Upper lobe of left lung (tissue), 6 donors: Measurements from ENCODE around the gene FHIT. TPM values are rescaled to one million over a fixed set of nuclear protein-coding genes. Genes with fewer than 3 reads are reported as not detected.

Source experiments
- ATAC-seq, 2 donors: fragments of 200-7000 bp; cut with Tn5 transposase; one replicate each; pipeline ENCODE4 v1.9.1; 2022; ENCODE audit warnings: mild to moderate bottlenecking in 2 of 2, moderate library complexity in 2 of 2; ENCODE audit not compliant: low FRiP score in 2 of 2
- DNase-seq, 2 donors: peaks; one replicate each; pipeline ENCODE4 v3.0.0-alpha.2; 2019 to 2020
- H3K27ac ChIP-seq, 4 donors: fragments of 200-600 bp; sonication (generic); one replicate each; pipeline ENCODE4 v1.5.1; 2016 to 2019
- H3K27me3 ChIP-seq, 4 donors: fragments of 200-600 bp; sonication (generic); one replicate each; pipeline ENCODE4 v1.5.1; 2017 to 2019
- H3K36me3 ChIP-seq, 4 donors: fragments of 200-600 bp; sonication (generic); one replicate each; pipeline ENCODE4 v1.5.1; 2016 to 2019
- H3K4me1 ChIP-seq, 4 donors: fragments of 200-600 bp; sonication (generic); one replicate each; pipeline ENCODE4 v1.5.1; 2018 to 2019
- H3K4me3 ChIP-seq, 4 donors: fragments of 200-600 bp; sonication (generic); one replicate each; pipeline ENCODE4 v1.5.1; 2017 to 2019; ENCODE audit warnings: mild to moderate bottlenecking in 2 of 4, moderate library complexity in 1 of 4
- H3K9me3 ChIP-seq, 4 donors: fragments of 200-600 bp; sonication (generic); one replicate each; pipeline ENCODE4 v1.5.1; 2018 to 2019
- EP300 ChIP-seq, 4 donors: sonication (generic); formaldehyde crosslinking; IDR thresholded peaks; one replicate each; pipeline ENCODE4 v1.5.1; 2017; ENCODE audit warnings: antibody characterized with exemption in 4 of 4, control low read depth in 2 of 4
- POLR2A ChIP-seq, 4 donors: fragments of 450-650 bp; IDR thresholded peaks; one replicate each; pipeline ENCODE4 v1.5.1; 2016 to 2017; ENCODE audit warnings: antibody characterized with exemption in 4 of 4, mild to moderate bottlenecking in 2 of 4
- POLR2AphosphoS5 ChIP-seq, 2 donors: sonication (generic); formaldehyde crosslinking; IDR thresholded peaks; one replicate each; pipeline ENCODE4 v1.5.1; 2017; ENCODE audit warnings: antibody characterized with exemption in 2 of 2
- WGBS, 2 donors: methylation state at CpG; one replicate each; pipeline ENCODE4 v1.1.5; 2017 to 2018; 5-methylcytosine and 5-hydroxymethylcytosine counted together
- total RNA-seq, 6 donors: library from RNA; depleted of rRNA in 4 of 6; stranded (reverse); fragments of >200 nt in 4 of 6; gene quantifications; one replicate each; pipeline versions ENCODE4 v1.1.0 to v1.2.1, GENCODE V29; 2016 to 2021
- TF ChIP-seq, protein P1 (sequence below), 6 experiments: fragments of 450-650 bp in 4 of 6; fragments of 200-600 bp in 2 of 6; sonication (generic) in 2 of 6; IDR thresholded peaks; one replicate each; pipeline ENCODE4 v1.5.1; 2016 to 2019; ENCODE audit warnings: antibody characterized with exemption in 6 of 6
- donor health status: DM: no; HTN: no; CAD: no; lungs with moderate emphysema.
- donor health status: DM: no; HTN: yes; CAD: no; lungs with severe emphysema.

FHIT gene
- total RNA-seq, 6 donors from 2014 or later: 6.8 to 56.6 (median 11.1) TPM

DNA sequence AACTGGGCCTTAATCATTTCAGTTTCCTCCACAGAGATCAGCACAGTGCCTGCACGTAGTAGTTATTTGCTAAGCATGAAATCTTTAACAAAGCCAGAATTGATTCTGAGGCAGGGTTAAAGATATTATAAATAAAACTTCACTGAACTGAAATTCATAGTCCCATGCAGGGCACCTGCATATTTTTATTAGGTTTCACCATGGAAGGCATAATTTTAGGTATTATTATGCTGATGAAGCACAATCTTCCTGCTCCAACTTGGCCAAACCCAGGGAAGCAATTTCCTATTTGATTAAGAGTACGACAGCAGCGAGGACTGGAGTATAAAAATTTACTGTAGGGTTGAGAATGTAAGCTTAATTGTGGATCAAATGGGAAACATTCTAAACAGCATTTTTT is 1131.0 kb downstream of the FHIT start:
- no peaks in the 10 kb centered on the region for H3K27me3 ChIP-seq
- ATAC-seq: no peak
- no peak for TF ChIP-seq POLR2AphosphoS5 (IDR thresholded peaks at IDR 0.05)
- TF ChIP-seq EP300 (IDR thresholded peaks at IDR 0.05): no peak
- TF ChIP-seq POLR2A (IDR thresholded peaks at IDR 0.05): no peak
- TF ChIP-seq, protein P1, sequence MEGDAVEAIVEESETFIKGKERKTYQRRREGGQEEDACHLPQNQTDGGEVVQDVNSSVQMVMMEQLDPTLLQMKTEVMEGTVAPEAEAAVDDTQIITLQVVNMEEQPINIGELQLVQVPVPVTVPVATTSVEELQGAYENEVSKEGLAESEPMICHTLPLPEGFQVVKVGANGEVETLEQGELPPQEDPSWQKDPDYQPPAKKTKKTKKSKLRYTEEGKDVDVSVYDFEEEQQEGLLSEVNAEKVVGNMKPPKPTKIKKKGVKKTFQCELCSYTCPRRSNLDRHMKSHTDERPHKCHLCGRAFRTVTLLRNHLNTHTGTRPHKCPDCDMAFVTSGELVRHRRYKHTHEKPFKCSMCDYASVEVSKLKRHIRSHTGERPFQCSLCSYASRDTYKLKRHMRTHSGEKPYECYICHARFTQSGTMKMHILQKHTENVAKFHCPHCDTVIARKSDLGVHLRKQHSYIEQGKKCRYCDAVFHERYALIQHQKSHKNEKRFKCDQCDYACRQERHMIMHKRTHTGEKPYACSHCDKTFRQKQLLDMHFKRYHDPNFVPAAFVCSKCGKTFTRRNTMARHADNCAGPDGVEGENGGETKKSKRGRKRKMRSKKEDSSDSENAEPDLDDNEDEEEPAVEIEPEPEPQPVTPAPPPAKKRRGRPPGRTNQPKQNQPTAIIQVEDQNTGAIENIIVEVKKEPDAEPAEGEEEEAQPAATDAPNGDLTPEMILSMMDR (IDR thresholded peaks at IDR 0.05): no peak
- H3K4me3 ChIP-seq: no peak overlapping the region
- WGBS, 2 donors: 87 to 93% methylated on average over 3 of the region's 3 CpGs
- DNase-seq: no peak
- H3K9me3 ChIP-seq: no peaks in the 10 kb centered on the region
- no peaks in the 10 kb centered on the region for H3K36me3 ChIP-seq
- no peaks in the 10 kb centered on the region for H3K4me1 ChIP-seq
- no peak overlapping the region for H3K27ac ChIP-seq

DNA sequence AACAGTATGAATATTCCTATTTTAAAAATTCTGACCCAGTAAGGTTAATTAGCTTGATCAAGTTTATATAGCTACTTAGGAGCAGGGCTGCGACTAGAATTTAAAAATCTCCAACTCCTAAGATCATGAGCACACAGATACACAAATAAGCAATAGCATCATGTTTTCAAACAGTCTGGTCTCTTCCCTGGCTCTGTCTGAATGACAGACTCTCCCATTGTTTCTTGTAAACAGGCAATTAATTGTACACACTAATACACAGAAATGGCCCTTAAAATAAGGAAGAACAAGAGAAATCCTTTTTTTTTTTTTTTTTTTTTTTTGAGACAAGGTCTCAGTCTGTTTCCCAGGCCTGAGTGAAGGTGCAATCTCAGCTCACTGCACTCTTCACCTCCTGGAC is 1137.1 kb downstream of the FHIT start:
- ATAC-seq (no peak), DNase-seq (no peak)

DNA sequence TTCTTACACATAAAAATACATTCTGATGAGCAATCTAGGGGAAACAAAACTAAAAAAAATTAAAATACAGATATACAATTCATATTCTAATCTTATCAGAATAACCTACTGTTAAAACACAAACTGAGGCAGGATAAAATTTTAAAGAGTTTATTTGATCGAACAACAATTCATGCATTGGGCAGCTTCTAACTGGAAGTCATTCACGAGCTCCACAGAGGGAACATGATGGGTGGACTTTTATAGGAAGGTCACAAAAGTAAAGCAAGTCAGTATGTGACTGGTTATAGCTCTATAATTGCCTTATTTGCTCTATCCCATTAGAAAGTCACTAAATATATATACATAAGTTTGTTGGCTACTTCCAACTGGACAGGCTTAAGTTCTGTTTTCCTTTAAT is 1144.0 kb downstream of the FHIT start:
- no peaks in the 10 kb centered on the region for H3K9me3 ChIP-seq
- DNase-seq: no peak
- H3K36me3 ChIP-seq: no peaks in the 10 kb centered on the region
- H3K4me1 ChIP-seq: no peaks in the 10 kb centered on the region
- TF ChIP-seq EP300 (IDR thresholded peaks at IDR 0.05) (no peak), POLR2A (IDR thresholded peaks at IDR 0.05) (no peak), POLR2AphosphoS5 (IDR thresholded peaks at IDR 0.05) (no peak)
- TF ChIP-seq, protein P1 (IDR thresholded peaks at IDR 0.05): no peak
- 88 to 90% methylated on average over 2 of the region's 2 CpGs for WGBS, 2 donors
- H3K4me3 ChIP-seq: no peak overlapping the region
- no peak for ATAC-seq
- no peak overlapping the region for H3K27ac ChIP-seq
- no peaks in the 10 kb centered on the region for H3K27me3 ChIP-seq

More for the DNA sequence above, 1137.1 kb downstream of the FHIT start:
- Histone ChIP-seq H3K27me3 (no peaks in the 10 kb centered on the region), H3K4me1 (no peaks in the 10 kb centered on the region), H3K27ac (no peak overlapping the region), H3K9me3 (no peaks in the 10 kb centered on the region), H3K36me3 (no peaks in the 10 kb centered on the region), H3K4me3 (no peak overlapping the region)
- whole genome bisulfite sequencing, 2 donors: 88% methylated on average over 1 of the region's 1 CpG
- TF ChIP-seq EP300 (IDR thresholded peaks at IDR 0.05): no peak
- TF ChIP-seq, protein P1 (IDR thresholded peaks at IDR 0.05): no peak
- no peak for TF ChIP-seq POLR2AphosphoS5 (IDR thresholded peaks at IDR 0.05)
- no peak for TF ChIP-seq POLR2A (IDR thresholded peaks at IDR 0.05)

DNA sequence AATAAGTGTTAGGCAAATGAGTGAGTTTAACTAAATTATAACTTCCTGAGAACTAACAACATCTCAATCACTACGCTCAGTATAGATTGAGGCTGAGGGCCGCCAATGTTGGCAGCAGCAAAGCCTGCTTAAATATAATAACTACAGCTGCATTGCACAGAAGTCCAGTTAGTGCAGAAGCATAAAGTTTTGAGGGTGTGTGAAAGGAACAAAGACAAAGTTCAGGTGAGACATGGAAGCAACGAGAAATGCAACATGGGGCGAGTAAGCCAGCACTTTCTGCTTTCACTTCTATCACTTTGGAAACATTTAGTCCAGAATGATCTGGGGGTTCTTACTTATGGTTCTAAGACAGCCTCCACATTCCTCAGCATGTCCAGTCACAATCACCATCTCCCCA is 1149.1 kb downstream of the FHIT start:
- Histone ChIP-seq H3K27me3 (no peaks in the 10 kb centered on the region), H3K27ac (no peak overlapping the region), H3K4me1 (no peaks in the 10 kb centered on the region), H3K36me3 (no peaks in the 10 kb centered on the region), H3K9me3 (no peaks in the 10 kb centered on the region), H3K4me3 (no peak overlapping the region)
- 81 to 88% methylated on average over 4 of the region's 4 CpGs for WGBS, 2 donors
- ATAC-seq (no peak), DNase-seq (no peak)
- TF ChIP-seq EP300 (IDR thresholded peaks at IDR 0.05): no peak
- TF ChIP-seq, protein P1 (IDR thresholded peaks at IDR 0.05): no peak

DNA sequence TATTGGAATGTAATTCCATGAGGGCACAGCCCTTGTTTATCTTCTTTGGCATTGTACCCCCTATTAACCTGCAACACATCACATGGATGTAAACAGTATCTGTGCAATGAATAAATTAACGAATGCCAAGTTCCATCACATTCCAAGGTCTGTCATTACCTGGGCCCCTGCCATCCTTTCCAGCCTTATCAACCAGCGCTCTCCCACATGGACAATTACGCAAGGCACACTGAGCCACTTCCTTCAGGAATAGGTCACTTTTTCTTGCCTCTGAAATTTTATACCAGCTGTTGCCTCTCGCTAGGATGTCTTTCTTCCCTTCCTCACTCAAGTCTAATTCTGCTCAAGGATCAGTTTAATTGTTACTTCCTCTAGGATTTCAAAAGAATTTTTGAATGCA is 1149.6 kb downstream of the FHIT start:
- no peaks in the 10 kb centered on the region for H3K9me3 ChIP-seq
- ATAC-seq (no peak), DNase-seq (no peak)
- no peak overlapping the region for H3K4me3 ChIP-seq
- TF ChIP-seq EP300 (IDR thresholded peaks at IDR 0.05) (no peak), POLR2AphosphoS5 (IDR thresholded peaks at IDR 0.05) (no peak), POLR2A (IDR thresholded peaks at IDR 0.05) (no peak)
- TF ChIP-seq, protein P1 (IDR thresholded peaks at IDR 0.05): no peak
- no peak overlapping the region for H3K27ac ChIP-seq
- H3K36me3 ChIP-seq: no peaks in the 10 kb centered on the region
- WGBS, 2 donors: 70 to 75% methylated on average over 4 of the region's 4 CpGs
- no peaks in the 10 kb centered on the region for H3K27me3 ChIP-seq
- H3K4me1 ChIP-seq: no peaks in the 10 kb centered on the region
